Activated CD8-positive, alpha-beta memory T cell treated with anti-CD3 and anti-CD28 coated beads for 24 hours (primary cell): ENCODE data around the gene LYST.

Source experiments
- DNase-seq: peaks from one replicate; pipeline ENCODE4 v3.0.0-alpha.2; 2020

LYST gene

DNA sequence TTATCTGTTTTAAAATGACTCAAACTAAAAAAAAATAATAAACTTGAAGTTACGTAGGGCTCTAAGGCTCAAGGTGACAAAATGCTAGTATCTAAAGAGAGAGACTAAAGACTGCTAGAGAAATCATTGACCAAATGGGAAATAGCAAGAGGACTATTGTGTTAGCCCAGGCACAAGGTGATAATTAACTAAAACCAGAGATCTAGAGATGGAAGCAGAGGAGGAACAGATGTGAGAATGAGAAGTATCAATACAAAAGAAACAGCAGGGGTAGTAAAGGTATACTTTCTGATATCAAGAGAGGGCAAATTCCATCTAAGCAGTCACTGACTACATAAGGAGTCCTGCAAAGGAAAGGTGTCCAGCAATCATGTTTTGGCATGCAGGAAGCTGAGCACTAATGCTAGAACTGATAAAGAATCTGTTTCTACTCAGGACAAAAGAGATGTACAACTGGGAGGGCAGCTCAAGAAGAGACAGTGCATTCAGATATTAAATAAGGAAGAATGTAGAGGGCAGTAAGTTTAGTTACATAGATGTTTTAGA lies 116.9 kb downstream of the LYST start:
- no peak for DNase-seq

DNA sequence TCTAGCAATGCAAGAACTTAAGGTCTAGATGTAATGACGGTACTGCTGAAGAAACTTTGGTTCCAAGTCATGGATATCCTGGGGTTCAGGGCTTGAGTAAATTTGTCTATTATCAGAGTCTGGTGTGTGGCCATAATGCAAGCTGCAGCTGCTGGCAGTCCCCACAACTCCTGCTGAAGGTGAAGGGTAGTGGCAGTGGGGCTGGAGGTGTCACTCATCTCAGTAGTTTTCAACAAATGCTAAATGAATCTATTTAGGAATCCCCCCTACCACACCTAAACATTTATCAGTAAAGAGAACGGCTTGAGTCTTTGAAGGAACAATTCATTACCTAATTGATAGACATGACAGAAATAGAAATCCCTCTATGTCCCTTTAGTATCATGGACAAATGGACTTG lies 118.0 kb downstream of the LYST start:
- DNase-seq, result no peak

DNA sequence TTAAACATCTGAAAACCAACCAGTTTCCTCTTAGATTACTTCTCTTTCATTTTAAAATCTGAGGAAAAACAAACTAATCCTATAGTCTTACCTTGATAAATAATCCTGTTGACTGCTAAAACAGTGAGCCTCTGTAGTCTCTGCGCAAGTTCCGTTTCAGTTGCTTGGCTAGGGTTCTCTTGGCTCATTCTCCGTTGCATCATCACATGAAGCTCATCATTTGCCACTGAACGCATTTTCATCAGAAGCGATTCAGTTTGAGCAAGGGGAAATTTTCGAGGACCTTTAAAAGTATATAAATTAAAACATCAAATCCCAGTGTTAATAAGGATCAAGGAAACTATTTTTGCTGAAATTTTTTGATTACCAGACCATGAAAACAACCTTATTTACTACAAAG lies 120.5 kb downstream of the LYST start:
- no peak for DNase-seq

- no peak for DNase-seq
Observed at GRCh38 chr1:235745503-235746136, 121.1 kb downstream of the LYST start.

DNA sequence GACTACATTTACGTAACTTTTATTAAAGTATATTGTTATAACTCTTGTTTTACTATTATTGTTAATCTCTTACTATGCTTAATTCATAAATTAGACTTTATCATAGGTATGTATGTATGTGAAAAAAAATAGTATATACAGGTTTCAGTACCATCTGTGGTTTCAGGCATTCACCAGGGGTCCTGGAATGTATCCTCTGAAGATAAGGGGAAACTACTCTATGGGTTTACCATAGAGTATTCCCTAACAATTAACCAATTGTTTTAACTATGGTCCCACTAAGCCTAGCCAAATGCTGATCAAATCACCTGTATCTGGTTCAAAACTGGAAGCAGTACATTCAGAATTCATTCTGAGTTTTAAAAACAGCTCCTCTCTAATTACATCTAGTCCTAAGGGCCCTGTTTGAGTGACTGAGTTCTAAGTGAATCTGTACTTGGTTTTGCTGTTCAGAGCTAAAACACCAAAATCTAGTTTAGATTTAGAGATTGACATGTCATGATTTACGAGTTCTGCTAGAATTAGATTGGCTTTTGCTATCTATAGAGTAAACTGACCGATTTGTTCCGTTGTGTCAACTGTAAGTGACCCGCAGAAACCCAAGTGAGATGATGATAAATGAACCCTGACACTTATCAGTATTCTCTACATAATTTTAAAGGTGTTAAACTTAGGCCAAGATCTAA lies 123.6 kb downstream of the LYST start:
- DNase-seq, result no peak

DNA sequence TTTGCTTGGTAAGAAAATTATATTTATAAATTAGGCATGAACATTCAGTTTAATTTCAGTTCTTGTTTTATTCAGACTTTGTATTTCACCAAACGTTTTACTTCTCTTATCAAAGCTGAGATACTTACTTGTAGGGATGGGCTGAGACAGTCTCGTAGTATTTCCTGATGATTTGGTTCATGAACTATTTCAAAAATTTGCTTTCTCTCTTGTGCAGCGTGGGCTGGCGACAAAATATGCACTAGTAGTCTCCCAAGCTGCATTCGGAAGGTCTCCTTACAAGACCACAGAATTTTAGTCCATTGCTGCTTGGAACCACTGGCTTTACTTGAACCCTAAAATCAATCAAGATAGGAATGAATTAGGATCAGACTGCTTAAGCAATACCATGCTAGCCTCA lies 125.4 kb downstream of the LYST start:
- DNase-seq, result no peak

DNA sequence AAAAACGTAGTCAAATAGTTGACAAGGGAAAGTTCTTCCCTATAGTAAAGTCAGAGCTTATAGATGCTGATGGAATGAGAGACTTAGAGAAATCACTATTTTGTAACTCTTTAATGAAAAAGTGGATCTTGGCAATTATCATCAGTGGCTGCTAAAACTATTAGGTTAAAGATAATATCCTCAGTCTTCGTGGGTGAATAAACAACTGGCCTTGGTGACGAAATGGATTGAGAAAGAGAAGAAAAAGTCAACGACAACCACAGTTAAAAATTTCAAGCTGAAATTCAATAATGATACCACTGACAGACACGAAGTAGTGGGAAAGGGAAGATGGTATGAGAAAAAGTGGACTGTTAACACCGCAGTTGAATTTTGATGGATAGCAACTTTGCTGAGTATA lies 127.1 kb downstream of the LYST start:
- DNase-seq, result no peak

GRCh38 chr1:235739124-235739523 lies 127.6 kb downstream of the LYST start:
- no peak for DNase-seq

- DNase-seq, result no peak
Observed at GRCh38 chr1:235737751-235738150, 129.0 kb downstream of the LYST start.

GRCh38 chr1:235736263-235736662 lies 130.4 kb downstream of the LYST start:
- DNase-seq, result no peak

- DNase-seq, result no peak
Observed at GRCh38 chr1:235735621-235736020, 131.1 kb downstream of the LYST start.

GRCh38 chr1:235734335-235734734 lies 132.4 kb downstream of the LYST start:
- DNase-seq, result no peak

GRCh38 chr1:235730007-235730406 lies 136.7 kb downstream of the LYST start:
- DNase-seq, result no peak

- DNase-seq, result no peak
Observed at GRCh38 chr1:235726557-235726956, 140.1 kb downstream of the LYST start.

DNA sequence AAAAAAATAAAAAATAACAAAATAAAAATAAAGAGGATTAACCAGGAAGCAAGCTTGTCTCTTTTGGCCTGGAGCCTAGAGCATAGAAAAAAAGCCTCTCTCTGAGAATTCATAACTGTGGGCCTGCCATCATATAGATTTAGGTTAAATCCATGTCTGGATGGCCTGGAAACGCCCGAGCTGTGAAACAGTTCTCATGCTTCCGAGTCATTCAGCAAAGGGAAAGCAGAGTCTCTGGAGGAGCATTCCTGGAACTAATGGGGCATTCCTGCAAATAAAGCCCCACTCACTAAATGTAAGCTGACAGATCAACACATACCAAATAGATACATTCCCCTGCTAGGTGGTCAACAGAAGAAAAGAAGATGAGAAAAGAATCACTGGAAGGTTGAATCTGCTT lies 141.3 kb downstream of the LYST start:
- DNase-seq, result no peak

GRCh38 chr1:235724730-235725129 lies 142.0 kb downstream of the LYST start:
- no peak for DNase-seq

- DNase-seq, result no peak
Observed at GRCh38 chr1:235722858-235723257, 143.8 kb downstream of the LYST start.

DNA sequence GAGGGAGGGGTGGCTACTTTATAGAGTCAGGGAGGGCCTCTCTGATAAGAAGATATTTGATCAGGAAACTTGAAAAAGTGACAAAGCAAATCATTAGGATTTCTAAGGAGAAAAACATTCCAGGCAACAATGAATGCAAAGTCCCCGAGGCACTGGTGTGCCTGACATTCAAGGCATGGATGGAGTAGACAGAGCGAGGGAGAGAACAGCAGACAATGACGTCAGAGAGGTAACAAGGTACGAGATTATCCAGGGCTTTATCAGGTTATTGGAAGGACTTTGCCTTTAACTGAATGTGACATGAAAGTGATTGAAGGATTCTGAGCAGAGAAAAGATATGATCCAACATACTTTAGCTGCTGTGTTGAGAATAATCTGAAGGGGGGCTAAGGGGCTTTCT lies 144.7 kb downstream of the LYST start:
- DNase-seq, result no peak

- DNase-seq, result no peak
Observed at GRCh38 chr1:235720544-235720943, 146.2 kb downstream of the LYST start.

GRCh38 chr1:235714205-235714897 lies 152.4 kb downstream of the LYST start:
- no peak for DNase-seq

GRCh38 chr1:235712812-235713211 lies 153.9 kb downstream of the LYST start:
- DNase-seq, result no peak

GRCh38 chr1:235710687-235711086 lies 156.0 kb downstream of the LYST start:
- no peak for DNase-seq

DNA sequence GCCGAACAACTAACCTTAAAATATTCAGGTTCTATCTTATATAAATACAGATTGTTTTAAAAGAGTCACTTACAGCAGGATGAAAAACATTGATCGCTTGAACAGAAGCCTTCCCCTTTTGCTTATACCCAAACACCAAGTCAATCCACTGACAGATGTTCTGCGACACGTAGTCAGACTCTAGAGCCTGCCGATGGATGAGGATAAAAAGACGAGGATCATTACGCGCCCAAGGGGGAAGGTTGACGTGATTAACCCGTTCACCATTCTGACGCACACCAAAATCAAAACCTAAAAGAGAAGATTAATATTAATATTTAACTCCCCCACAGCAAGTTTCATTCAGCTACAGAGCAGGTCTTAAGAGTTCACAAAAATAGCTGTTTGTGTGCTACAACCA lies 157.7 kb downstream of the LYST start:
- DNase-seq, result no peak

- no peak for DNase-seq
Observed at GRCh38 chr1:235708390-235708962, 158.2 kb downstream of the LYST start.
